Stimulated activated CD8-positive, alpha-beta memory T cell treated with anti-CD3 and anti-CD28 coated beads, Interleukin-7, amount 100 ng/mL, for 1 hour (primary cell): ENCODE measurements around the gene PHF2.
A peak's percentile ranks its signal among the peaks of the same experiment; 100 is the strongest.

Experiments
- DNase-seq, 2 donors: peaks; one replicate each; pipeline ENCODE4 v3.0.0-alpha.2; 2020; ENCODE audit warnings: low read depth in 2 of 2

The PHF2 gene

DNA sequence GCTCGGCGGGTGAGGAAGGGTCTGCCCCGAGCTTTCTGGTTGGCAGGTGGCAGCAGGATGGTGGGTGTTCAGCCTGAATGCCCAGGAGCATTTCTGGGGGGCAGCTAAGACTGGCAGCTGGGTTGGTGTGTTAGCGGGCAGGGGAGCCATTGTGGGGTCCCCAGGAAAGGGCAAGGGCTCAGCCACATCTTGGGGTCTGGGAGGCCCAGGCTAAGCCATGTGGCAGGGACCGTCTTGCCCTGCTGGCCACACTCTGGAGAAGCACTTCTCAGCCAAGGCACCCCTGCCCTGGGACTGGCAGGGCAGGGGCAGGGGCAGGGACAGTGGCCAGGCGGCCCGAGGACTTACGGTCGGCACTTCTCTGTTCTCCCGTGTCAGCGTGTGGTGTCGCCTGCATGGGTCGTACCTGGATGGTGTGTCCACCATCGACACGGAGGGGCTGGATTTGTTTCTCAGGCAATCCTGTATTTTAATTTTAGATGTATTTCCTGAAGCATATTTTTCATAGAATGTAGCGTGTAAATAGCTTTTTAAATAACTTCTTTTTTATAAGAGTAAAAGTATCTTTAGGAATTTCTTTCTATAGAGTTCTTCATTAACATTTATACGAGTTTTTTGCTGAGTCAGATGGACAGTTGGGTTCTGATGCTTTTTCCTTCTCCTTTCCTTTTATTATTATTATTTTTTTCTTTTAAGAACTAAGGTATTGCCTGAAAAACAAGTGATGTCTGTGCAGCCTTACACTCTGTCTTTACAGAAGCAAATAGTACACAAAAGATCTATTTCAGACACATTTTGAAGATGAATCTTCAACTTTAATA lies 102.0 kb downstream of the PHF2 start:
- no peak for DNase-seq

GRCh38 chr9:93679536-93680442 lies 103.4 kb downstream of the PHF2 start:
- DNase-seq: no peak

DNA sequence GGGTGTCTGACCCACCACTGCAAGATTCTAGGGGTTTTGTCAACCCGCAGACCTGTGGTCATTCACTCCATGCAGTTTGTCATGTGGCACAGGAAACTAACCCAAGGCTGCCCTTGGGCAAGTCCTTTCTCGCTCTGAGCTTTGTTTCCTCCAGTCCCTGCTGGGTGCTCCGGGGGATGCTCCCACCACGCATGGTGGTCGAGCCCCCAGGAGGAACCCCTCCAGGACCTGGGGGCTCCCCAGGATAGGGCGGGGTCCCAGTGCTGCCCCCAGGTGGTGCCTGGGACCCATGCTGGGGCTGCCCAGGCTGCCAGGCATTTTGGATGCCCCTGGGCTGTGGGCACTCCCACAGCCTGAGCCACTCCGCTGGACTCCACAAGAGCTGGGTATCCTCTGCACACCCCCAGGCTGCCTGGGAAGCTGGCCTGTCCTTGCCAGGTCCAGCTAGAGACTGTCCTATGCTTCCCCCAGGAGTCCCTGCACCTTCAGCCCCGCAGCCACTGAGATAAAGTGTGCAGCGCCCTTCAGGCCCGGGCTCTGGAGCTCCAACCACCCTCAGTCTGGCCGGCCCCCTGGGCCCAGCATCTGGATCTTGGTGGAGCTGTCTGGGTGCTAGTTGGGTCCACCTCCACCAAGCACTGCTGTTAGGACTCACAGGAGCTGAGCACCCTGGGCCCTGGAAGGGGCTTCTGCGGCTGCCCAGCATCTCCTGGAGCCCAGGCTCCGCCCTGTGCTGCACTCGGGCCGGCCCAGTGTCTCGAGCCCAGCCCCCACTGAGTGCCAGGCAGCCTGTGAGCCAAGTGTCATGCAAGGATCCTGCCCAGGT lies 104.3 kb downstream of the PHF2 start:
- no peak for DNase-seq

GRCh38 chr9:93681269-93682154 lies 105.1 kb downstream of the PHF2 start:
- DNase-seq: no peak

- peak in 1 of 2 donors; percentile 25 for DNase-seq
Measured at GRCh38 chr9:93682155-93682968, 106.0 kb downstream of the PHF2 start.

DNA sequence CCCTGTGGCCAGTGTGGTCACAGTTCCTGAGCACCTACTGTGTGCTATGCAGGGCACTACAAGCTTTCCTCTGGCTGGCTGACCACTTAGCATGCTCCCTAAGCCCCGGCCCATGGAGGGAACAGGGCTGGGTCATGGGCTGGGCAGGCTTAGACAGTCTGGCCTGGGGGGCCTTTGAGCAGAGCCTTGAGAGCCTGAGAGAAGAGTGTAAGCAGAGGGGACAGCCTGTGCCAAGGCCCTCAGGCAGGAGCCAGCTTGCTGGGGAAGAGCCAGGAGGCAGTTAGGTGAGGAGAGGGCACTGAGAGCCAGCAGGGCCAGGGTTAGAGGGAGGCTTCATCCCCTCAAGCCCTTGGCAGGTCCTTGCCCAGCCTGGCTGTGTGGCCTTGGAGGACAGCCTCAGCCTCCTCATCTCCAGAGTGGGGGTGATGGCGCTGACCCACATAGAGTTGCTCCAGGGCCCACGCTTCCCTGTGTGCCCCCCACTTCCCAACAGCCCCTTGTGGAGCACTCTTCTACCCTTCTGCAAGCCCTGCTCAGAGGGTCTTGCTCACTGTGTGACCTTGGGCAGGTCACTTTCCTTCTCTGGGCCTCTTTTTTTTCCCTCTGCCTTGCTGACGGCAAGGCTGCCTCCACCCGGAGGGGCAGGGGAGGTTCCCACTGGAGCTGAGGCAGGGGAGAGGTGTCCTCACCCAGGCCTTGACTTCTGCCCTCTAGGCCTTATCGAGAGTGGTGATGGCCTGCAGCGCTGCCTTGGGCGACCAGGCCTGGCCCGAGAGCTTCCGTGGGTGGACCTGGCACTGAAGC lies 107.1 kb downstream of the PHF2 start:
- no peak for DNase-seq

DNA sequence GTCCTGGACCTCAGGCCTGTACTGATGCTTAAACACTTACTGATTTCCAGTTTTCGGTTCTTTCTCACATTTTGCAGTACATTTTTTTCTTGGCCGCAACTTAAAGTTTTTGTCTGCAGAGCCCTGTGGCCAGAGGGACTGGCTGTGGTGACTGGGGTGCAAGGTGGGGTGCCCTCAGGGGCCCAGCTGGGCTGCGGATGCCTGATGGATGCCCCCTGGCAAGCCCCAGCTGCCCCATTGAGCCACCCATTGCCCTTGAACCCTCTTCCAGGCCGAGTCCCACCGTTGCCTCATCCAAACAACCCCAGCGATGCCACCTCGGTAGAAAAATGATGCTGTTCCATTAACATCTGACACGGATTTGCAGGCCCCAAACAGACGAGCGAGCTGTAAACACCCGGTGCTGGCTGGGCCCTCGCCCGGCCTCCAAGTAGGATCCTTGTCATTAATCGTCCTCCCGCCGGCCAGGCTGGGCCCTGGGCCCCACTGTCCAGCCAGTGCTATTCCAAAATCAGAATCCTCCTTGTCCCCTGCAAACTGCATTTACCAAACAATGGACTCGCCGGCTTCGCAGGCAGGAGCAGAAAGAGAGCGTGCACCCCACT lies 107.9 kb downstream of the PHF2 start:
- no peak for DNase-seq

GRCh38 chr9:93684806-93685543 lies 108.6 kb downstream of the PHF2 start:
- DNase-seq: no peak

DNA sequence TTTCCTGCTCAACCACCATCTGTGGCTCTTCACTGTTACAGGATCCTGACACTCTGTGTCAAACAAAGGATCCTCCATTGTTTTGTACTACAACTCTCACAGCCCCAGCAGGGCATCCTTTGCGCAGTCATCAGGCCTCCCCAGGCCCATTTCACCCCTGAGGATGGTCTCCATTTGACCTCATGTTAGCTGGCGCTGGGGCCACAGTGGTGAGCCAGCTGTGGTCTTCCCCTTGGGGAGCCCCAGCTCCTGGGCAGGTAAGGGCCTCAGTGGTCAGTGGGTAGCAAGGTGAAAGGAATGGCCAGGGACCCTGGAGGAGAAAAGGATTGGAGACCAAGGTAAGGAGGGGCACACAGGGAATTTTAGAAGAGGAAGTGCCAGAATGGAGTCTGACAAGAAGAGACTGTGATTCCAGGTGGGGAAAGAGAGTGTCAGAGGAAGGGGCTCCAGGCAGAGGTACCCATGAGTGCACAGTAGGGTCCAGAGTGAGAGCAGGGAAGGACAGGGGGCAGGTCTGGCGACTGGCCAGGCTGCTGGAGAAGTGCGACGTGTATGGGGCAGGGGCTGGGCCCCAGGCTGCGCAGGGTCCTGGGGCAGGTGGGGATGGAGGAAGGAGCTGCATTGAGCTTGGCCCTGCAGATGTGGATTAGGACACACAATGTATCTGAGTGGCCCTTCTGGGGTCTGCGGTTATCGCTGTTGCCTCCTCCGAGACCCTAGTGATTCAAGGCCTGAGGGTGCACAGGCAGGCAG lies 109.9 kb downstream of the PHF2 start:
- no peak for DNase-seq

DNA sequence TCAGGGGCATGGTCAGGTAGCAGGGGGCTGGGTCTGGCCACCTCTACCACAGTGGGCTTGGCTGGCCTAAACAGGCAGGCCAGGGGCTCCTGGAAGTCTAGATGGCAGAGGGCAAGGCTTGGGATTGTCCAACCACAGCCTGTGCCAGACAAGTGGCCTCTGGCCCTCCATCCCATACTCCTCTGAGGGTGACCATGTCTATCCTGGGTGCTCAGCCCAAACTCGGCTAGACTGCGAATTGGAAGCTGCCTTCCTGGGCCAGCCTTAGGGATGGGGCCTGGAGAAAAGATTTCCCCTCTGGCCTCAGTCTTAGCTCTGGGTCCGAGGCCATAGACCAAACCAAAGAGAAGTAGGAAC lies 110.5 kb downstream of the PHF2 start:
- no peak for DNase-seq

DNA sequence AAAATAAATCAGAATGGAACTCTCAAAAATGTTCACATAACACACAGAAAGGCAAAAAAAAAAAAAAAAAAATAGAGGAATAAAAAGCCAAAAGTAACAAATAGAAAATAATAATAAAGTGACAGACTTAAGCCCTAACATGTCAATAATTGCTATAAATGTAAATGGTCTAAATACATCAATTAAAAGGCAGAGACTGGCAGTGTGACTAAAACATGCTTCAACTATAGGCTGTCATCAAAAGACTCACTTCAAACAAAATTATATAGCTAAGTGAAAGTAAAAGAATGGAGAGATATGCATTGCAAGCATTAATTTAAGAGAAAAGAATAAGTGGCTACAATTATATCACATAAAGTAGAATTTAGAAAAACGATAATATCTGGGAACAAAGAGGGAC lies 114.2 kb downstream of the PHF2 start:
- DNase-seq: no peak

- DNase-seq: no peak
Measured at GRCh38 chr9:93693129-93693528, 116.7 kb downstream of the PHF2 start.

GRCh38 chr9:93697352-93698139 lies 121.2 kb downstream of the PHF2 start:
- no peak for DNase-seq

GRCh38 chr9:93698140-93698908 lies 121.9 kb downstream of the PHF2 start:
- DNase-seq: no peak

DNA sequence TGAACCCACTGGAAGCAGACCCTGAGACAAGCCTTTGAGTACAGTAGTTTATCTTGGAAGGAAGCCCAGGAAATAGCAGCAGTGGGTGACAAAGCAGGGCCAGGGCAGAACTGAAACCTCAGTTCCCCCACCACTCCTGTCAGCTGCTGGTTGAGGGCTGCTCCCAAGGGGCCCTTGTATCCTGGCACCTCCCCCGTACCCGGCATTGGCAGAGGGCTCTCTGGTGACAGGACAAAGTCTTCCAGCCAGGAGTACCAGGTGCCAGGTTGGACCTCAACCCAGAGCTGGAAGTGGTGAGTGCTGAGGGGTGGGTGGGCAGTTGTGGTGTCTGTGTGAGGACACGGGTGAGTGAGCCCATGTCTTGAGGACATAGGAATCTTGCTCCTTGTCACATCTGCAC lies 123.3 kb downstream of the PHF2 start:
- no peak for DNase-seq
